GM23338 (cell line): Measurements from ENCODE around the gene PGF. TPM values are rescaled to one million over a fixed set of nuclear protein-coding genes. Genes with fewer than 3 reads are reported as not detected.

Experiments
- ATAC-seq: fragments of 200-7000 bp; cut with Tn5 transposase; 3 replicates; pipeline ENCODE4 v1.9.1; 2020
- DNase-seq: peaks from one replicate; pipeline ENCODE4 v3.0.0-alpha.2; 2015; ENCODE audit warnings: low spot score
- H2AFZ ChIP-seq: fragments of 200-600 bp; sonication (generic); 2 replicates; pipeline ENCODE4 v1.8.0; 2016; ENCODE audit warnings: antibody characterized with exemption, mild to moderate bottlenecking, moderate library complexity
- H3F3A ChIP-seq: fragments of 200-600 bp; sonication (generic); replicated peaks from 2 replicates; pipeline ENCODE4 v1.8.0; 2017; ENCODE audit warnings: antibody characterized with exemption, mixed run types, low read depth
- H3K27ac ChIP-seq: fragments of 200-600 bp; sonication (generic); 2 replicates; pipeline ENCODE4 v1.6.1; 2016; ENCODE audit warnings: low read depth
- H3K27me3 ChIP-seq: fragments of 200-600 bp; sonication (generic); 2 replicates; pipeline ENCODE4 v1.8.0; 2016; ENCODE audit warnings: mild to moderate bottlenecking, mixed run types, moderate library complexity; ENCODE audit not compliant: insufficient read depth
- H3K36me3 ChIP-seq: fragments of 200-600 bp; sonication (generic); 2 replicates; pipeline ENCODE4 v1.8.0; 2016; ENCODE audit warnings: mild to moderate bottlenecking; ENCODE audit not compliant: insufficient read depth
- H3K4me1 ChIP-seq: fragments of 200-600 bp; sonication (generic); 2 replicates; pipeline ENCODE4 v1.8.0; 2016; ENCODE audit warnings: mild to moderate bottlenecking, moderate library complexity; ENCODE audit not compliant: insufficient read depth
- H3K4me2 ChIP-seq: fragments of 200-600 bp; sonication (generic); 2 replicates; pipeline ENCODE4 v1.7.1; 2017; ENCODE audit warnings: mixed run types
- H3K4me3 ChIP-seq: fragments of 200-600 bp; sonication (generic); 2 replicates; pipeline ENCODE4 v1.6.1; 2016; ENCODE audit warnings: mixed run types
- H3K79me2 ChIP-seq: fragments of 200-600 bp; sonication (generic); replicated peaks from 2 replicates; pipeline ENCODE4 v1.8.0; 2017; ENCODE audit warnings: mild to moderate bottlenecking; ENCODE audit not compliant: insufficient read depth
- H3K9me2 ChIP-seq: fragments of 200-600 bp; sonication (generic); 2 replicates; pipeline ENCODE4 v1.8.0; 2017; ENCODE audit not compliant: insufficient read depth
- H4K20me1 ChIP-seq: fragments of 200-600 bp; sonication (generic); replicated peaks from 2 replicates; pipeline ENCODE4 v1.8.0; 2017; ENCODE audit warnings: mild to moderate bottlenecking; ENCODE audit not compliant: insufficient read depth
- H3K27ac Mint-ChIP-seq: 2 replicates; pipeline ENCODE4 v1.8.0; 2020; ENCODE audit warnings: inconsistent platforms, mild to moderate bottlenecking, moderate library complexity, mixed read lengths
- H3K27me3 Mint-ChIP-seq: 3 replicates; pipeline ENCODE4 v1.8.0; 2022; ENCODE audit warnings: low read depth, mild to moderate bottlenecking, moderate library complexity, mixed read lengths, inconsistent platforms; ENCODE audit not compliant: insufficient read depth, poor library complexity
- H3K36me3 Mint-ChIP-seq: 3 replicates; pipeline ENCODE4 v1.8.0; 2021; ENCODE audit warnings: low read depth, mild to moderate bottlenecking, inconsistent platforms, moderate library complexity, mixed read lengths
- H3K4me1 Mint-ChIP-seq: 3 replicates; pipeline ENCODE4 v1.8.0; 2020; ENCODE audit warnings: mild to moderate bottlenecking, inconsistent platforms, mixed read lengths
- H3K4me3 Mint-ChIP-seq: 3 replicates; pipeline ENCODE4 v1.8.0; 2021; ENCODE audit warnings: moderate library complexity, mild to moderate bottlenecking, inconsistent platforms, mixed read lengths
- H3K9me3 Mint-ChIP-seq: 3 replicates; pipeline ENCODE4 v1.8.0; 2020; ENCODE audit warnings: moderate library complexity, mild to moderate bottlenecking, inconsistent platforms, mixed read lengths
- CREB1 ChIP-seq: fragments of 250-450 bp; sonication (Bioruptor Pico); IDR thresholded peaks from 2 replicates; pipeline ENCODE4 v1.5.0; 2020; ENCODE audit warnings: low read depth, mild to moderate bottlenecking, moderate library complexity
- EZH2 ChIP-seq: fragments of 200-600 bp; sonication (generic); IDR thresholded peaks from one replicate; pipeline ENCODE4 v1.8.0; 2017; ENCODE audit warnings: antibody characterized with exemption, mild to moderate bottlenecking, low read depth; ENCODE audit not compliant: unreplicated experiment
- EZH2phosphoT487 ChIP-seq: fragments of 200-600 bp; sonication (generic); IDR thresholded peaks from one replicate; pipeline ENCODE4 v1.8.1; 2018; ENCODE audit warnings: antibody characterized with exemption; ENCODE audit not compliant: unreplicated experiment
- NANOG ChIP-seq: IDR thresholded peaks from 2 replicates; pipeline ENCODE4 v1.6.1; 2016; ENCODE audit warnings: antibody characterized with exemption, borderline replicate concordance
- POLR2AphosphoS5 ChIP-seq: IDR thresholded peaks from 2 replicates; pipeline ENCODE4 v1.6.1; 2016; ENCODE audit warnings: antibody characterized with exemption, low read depth
- STAT1 ChIP-seq: IDR thresholded peaks from one replicate; pipeline ENCODE4 v1.6.1; 2016; ENCODE audit warnings: antibody characterized with exemption; ENCODE audit not compliant: unreplicated experiment
- ZNF114 ChIP-seq: fragments of 250-450 bp; sonication (Bioruptor Pico); IDR thresholded peaks from 2 replicates; pipeline ENCODE4 v1.5.0; 2020; ENCODE audit warnings: mild to moderate bottlenecking, moderate library complexity
- ZNF331 ChIP-seq: fragments of 250-450 bp; sonication (Bioruptor Pico); IDR thresholded peaks from 2 replicates; pipeline ENCODE4 v1.5.0; 2020; ENCODE audit warnings: low read depth, mild to moderate bottlenecking, moderate library complexity
- polyA plus RNA-seq: library from polyadenylated mRNA; unstranded; fragments of >200 nt; fragmentation: Nextera tagmentation; extraction: Ambion mirVana; gene quantifications from 2 replicates; pipeline ENCODE4 v1.2.1, GENCODE V29; 2016
- total RNA-seq: library from RNA; depleted of rRNA; stranded (reverse); fragments of >200 nt; shearing (Covaris generic); gene quantifications from 2 replicates; pipeline ENCODE4 v1.2.3, GENCODE V29; 2014
- TF ChIP-seq, protein P1 (sequence below): IDR thresholded peaks from one replicate; pipeline ENCODE4 v1.6.1; 2018; ENCODE audit warnings: antibody characterized with exemption; ENCODE audit not compliant: unreplicated experiment
- TF ChIP-seq, protein P2 (sequence below): fragments of 250-450 bp; sonication (Bioruptor Pico); IDR thresholded peaks from 2 replicates; pipeline ENCODE4 v1.5.0; 2020; ENCODE audit warnings: mild to moderate bottlenecking, moderate library complexity

PGF gene
- total and polyA plus RNA-seq, 2 experiments from 2014 or later, result 2.9 to 6.3 TPM

DNA sequence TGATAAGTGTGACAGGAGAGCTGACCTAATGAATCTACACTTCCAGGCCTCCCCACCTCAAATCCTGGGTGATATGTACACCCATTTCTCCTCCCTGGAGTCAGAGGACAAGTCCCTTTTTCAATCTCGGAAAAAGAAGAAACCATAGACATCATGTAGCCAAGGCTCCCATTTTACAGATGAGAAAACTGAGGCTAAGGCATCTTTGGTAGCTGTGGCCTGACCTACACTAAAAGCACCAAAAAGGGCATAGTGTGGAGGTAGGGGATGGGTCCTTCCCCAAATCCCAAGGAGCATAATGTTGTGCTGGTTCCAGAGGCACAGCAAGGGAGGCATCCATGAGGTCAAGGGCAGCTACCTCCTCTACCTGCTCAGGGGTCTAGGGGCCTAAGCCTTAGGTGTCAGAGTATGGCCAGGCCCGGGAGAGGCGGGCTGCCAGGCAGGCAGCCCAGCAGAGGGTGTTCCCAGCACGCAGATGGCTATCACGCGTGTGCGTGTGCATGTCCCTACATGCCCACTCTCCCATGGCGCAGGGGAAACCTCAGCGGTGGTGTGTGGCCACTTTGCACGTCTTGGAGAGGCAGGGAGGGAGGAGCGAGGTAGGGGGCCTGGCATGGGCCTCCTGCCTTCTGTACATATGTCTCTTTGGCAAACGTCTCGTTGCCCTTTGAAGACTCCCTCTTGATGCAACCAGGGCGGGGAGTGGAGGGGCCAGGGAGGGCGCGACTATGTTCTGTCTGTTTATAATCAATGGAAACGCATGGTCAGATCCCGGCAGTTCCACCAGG is 2.5 kb downstream of the PGF start (continued):
- TF ChIP-seq, protein P1, sequence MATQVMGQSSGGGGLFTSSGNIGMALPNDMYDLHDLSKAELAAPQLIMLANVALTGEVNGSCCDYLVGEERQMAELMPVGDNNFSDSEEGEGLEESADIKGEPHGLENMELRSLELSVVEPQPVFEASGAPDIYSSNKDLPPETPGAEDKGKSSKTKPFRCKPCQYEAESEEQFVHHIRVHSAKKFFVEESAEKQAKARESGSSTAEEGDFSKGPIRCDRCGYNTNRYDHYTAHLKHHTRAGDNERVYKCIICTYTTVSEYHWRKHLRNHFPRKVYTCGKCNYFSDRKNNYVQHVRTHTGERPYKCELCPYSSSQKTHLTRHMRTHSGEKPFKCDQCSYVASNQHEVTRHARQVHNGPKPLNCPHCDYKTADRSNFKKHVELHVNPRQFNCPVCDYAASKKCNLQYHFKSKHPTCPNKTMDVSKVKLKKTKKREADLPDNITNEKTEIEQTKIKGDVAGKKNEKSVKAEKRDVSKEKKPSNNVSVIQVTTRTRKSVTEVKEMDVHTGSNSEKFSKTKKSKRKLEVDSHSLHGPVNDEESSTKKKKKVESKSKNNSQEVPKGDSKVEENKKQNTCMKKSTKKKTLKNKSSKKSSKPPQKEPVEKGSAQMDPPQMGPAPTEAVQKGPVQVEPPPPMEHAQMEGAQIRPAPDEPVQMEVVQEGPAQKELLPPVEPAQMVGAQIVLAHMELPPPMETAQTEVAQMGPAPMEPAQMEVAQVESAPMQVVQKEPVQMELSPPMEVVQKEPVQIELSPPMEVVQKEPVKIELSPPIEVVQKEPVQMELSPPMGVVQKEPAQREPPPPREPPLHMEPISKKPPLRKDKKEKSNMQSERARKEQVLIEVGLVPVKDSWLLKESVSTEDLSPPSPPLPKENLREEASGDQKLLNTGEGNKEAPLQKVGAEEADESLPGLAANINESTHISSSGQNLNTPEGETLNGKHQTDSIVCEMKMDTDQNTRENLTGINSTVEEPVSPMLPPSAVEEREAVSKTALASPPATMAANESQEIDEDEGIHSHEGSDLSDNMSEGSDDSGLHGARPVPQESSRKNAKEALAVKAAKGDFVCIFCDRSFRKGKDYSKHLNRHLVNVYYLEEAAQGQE, result no peak
- TF ChIP-seq STAT1 (no peak), POLR2AphosphoS5 (no peak)

DNA sequence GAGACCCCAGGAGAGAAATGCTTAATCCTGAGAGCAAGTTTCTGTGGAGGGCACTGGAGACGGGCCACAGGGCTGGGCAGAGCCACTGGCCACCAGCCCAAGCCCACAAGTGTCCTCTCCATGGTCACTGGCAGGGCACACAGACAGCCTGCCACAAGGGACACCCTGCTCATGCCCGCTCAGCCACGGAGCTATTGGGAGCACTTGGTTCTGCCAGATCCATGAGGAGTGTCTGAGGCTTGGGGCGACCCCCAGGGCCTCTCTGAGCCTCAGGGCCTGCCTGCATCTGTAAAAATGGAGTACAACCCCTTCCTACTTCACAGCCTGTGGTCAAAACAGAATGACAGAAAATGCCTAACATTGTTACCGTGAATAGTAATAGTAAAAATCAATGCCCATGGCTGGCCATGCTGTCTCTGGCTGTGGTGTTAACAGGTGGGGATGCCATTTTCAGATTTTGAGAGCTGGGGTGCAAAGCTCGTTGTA is 3.2 kb downstream of the PGF start:
- Histone ChIP-seq H3K9me2 (no peaks in the 10 kb centered on the region), H3K36me3 (no peaks in the 10 kb centered on the region), H3K4me3 (no peak overlapping the region), H4K20me1 (no peaks in the 10 kb centered on the region), H3K27ac (no peak overlapping the region), H2AFZ (no peak overlapping the region), H3F3A (no peaks in the 10 kb centered on the region; the same call in 1 of the 2 replicates), H3K79me2 (no peaks in the 10 kb centered on the region), H3K27me3 (peaks cover 12% of the 10 kb centered on the region; the same call in 1 of the 2 replicates), H3K4me2 (no peak overlapping the region), H3K4me1 (peaks cover 8% of the 10 kb centered on the region)
- Mint-ChIP-seq H3K4me1 (peaks cover 13% of the 10 kb centered on the region; the same call in 2 of the 3 replicates), H3K4me3 (no peak overlapping the region), H3K27me3 (peaks cover 15% of the 10 kb centered on the region), H3K27ac (no peak overlapping the region), H3K9me3 (no peaks in the 10 kb centered on the region), H3K36me3 (no peaks in the 10 kb centered on the region; the same call in 2 of the 3 replicates)
- DNase-seq, result no peak
- ATAC-seq, result no peak
- TF ChIP-seq EZH2phosphoT487, result no peak
- TF ChIP-seq, protein P1, result no peak
- no peak for TF ChIP-seq CREB1 (CRISPR knock-in tag)
- no peak for TF ChIP-seq ZNF114 (CRISPR knock-in tag)
- TF ChIP-seq NANOG, result no peak
- no peak for TF ChIP-seq ZNF331 (CRISPR knock-in tag)
- TF ChIP-seq EZH2, result no peak
- TF ChIP-seq, protein P2, sequence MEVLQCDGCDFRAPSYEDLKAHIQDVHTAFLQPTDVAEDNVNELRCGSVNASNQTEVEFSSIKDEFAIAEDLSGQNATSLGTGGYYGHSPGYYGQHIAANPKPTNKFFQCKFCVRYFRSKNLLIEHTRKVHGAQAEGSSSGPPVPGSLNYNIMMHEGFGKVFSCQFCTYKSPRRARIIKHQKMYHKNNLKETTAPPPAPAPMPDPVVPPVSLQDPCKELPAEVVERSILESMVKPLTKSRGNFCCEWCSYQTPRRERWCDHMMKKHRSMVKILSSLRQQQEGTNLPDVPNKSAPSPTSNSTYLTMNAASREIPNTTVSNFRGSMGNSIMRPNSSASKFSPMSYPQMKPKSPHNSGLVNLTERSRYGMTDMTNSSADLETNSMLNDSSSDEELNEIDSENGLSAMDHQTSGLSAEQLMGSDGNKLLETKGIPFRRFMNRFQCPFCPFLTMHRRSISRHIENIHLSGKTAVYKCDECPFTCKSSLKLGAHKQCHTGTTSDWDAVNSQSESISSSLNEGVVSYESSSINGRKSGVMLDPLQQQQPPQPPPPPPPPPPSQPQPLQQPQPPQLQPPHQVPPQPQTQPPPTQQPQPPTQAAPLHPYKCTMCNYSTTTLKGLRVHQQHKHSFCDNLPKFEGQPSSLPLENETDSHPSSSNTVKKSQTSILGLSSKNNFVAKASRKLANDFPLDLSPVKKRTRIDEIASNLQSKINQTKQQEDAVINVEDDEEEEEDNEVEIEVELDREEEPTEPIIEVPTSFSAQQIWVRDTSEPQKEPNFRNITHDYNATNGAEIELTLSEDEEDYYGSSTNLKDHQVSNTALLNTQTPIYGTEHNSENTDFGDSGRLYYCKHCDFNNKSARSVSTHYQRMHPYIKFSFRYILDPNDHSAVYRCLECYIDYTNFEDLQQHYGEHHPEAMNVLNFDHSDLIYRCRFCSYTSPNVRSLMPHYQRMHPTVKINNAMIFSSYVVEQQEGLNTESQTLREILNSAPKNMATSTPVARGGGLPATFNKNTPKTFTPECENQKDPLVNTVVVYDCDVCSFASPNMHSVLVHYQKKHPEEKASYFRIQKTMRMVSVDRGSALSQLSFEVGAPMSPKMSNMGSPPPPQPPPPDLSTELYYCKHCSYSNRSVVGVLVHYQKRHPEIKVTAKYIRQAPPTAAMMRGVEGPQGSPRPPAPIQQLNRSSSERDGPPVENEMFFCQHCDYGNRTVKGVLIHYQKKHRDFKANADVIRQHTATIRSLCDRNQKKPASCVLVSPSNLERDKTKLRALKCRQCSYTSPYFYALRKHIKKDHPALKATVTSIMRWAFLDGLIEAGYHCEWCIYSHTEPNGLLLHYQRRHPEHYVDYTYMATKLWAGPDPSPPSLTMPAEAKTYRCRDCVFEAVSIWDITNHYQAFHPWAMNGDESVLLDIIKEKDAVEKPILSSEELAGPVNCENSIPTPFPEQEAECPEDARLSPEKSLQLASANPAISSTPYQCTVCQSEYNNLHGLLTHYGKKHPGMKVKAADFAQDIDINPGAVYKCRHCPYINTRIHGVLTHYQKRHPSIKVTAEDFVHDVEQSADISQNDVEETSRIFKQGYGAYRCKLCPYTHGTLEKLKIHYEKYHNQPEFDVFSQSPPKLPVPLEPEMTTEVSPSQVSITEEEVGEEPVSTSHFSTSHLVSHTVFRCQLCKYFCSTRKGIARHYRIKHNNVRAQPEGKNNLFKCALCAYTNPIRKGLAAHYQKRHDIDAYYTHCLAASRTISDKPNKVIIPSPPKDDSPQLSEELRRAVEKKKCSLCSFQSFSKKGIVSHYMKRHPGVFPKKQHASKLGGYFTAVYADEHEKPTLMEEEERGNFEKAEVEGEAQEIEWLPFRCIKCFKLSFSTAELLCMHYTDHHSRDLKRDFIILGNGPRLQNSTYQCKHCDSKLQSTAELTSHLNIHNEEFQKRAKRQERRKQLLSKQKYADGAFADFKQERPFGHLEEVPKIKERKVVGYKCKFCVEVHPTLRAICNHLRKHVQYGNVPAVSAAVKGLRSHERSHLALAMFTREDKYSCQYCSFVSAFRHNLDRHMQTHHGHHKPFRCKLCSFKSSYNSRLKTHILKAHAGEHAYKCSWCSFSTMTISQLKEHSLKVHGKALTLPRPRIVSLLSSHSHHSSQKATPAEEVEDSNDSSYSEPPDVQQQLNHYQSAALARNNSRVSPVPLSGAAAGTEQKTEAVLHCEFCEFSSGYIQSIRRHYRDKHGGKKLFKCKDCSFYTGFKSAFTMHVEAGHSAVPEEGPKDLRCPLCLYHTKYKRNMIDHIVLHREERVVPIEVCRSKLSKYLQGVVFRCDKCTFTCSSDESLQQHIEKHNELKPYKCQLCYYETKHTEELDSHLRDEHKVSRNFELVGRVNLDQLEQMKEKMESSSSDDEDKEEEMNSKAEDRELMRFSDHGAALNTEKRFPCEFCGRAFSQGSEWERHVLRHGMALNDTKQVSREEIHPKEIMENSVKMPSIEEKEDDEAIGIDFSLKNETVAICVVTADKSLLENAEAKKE (CRISPR knock-in tag), result no peak
